ENCODE measurements around the gene PPP2R5D.

The PPP2R5D gene

GRCh38 chr6:43060034-43060754, 75.8 kb downstream of the PPP2R5D start:
- no peak for FAIRE-seq

GRCh38 chr6:43060755-43061633, 76.6 kb downstream of the PPP2R5D start:
- FAIRE-seq = no peak

- no peak for FAIRE-seq
Measured at GRCh38 chr6:43061861-43062260, 77.5 kb downstream of the PPP2R5D start.

All from endometrium (tissue), 2 donors.